ENCODE data around the gene SYP.

SYP gene

DNA sequence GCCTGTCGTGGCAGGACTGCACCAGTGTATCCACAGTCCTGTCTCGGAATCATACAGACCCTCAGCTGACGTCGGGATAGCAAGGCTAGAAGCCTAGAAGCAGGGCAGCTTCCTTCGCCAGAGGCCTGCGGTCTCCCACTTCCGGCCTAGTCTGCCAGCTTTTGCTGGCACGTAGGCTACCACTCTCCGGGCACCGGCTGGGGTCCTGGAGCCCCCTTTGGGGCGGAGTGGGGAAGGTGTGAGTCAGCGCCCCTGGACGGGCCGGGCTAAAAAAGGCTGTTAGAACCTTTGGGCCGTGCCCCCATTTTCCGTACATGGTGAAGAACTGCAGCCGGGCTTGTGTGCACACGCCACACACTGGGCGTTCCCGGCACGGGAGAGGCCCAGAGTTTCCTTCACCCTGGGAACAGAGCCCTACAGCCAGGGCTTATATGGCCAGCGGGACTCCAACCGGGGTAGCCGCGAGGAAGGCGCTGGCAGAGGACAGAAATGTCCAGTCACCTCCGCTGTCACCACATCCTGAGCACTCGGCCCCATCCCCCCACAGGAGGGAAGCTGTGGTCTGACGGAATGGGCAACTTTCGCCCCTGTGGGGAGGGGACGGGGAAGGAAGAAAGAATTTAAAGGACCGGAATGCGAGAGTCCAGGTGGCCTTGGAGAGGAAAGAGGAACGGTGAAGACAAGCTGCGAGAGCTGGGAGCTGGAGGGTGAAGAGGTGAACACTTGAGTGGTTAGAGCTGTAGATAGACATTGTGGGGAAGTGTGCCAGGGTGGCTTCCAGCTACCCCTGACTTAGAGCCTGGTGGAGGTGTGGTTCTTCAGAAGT, 32.9 kb downstream of the SYP start (continued):
- TF ChIP-seq, protein P1, sequence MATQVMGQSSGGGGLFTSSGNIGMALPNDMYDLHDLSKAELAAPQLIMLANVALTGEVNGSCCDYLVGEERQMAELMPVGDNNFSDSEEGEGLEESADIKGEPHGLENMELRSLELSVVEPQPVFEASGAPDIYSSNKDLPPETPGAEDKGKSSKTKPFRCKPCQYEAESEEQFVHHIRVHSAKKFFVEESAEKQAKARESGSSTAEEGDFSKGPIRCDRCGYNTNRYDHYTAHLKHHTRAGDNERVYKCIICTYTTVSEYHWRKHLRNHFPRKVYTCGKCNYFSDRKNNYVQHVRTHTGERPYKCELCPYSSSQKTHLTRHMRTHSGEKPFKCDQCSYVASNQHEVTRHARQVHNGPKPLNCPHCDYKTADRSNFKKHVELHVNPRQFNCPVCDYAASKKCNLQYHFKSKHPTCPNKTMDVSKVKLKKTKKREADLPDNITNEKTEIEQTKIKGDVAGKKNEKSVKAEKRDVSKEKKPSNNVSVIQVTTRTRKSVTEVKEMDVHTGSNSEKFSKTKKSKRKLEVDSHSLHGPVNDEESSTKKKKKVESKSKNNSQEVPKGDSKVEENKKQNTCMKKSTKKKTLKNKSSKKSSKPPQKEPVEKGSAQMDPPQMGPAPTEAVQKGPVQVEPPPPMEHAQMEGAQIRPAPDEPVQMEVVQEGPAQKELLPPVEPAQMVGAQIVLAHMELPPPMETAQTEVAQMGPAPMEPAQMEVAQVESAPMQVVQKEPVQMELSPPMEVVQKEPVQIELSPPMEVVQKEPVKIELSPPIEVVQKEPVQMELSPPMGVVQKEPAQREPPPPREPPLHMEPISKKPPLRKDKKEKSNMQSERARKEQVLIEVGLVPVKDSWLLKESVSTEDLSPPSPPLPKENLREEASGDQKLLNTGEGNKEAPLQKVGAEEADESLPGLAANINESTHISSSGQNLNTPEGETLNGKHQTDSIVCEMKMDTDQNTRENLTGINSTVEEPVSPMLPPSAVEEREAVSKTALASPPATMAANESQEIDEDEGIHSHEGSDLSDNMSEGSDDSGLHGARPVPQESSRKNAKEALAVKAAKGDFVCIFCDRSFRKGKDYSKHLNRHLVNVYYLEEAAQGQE (tag by site-specific recombination; IDR thresholded peaks at IDR 0.05) = no peak
- TF ChIP-seq ZNF302 (tag by site-specific recombination; IDR thresholded peaks at IDR 0.05; ENCODE audit: low read depth) (no peak), GFI1B (tag by site-specific recombination; IDR thresholded peaks at IDR 0.05) (no peak), ZNF654 (tag by site-specific recombination; IDR thresholded peaks at IDR 0.05; ENCODE audit: low read depth) (no peak), ZNF114 (tag by site-specific recombination; IDR thresholded peaks at IDR 0.05) (no peak), SP7 (tag by site-specific recombination; IDR thresholded peaks at IDR 0.05) (no peak), ZNF707 (tag by site-specific recombination; IDR thresholded peaks at IDR 0.05) (no peak), ZNF335 (tag by site-specific recombination; conservative IDR thresholded peaks at IDR 0.05) (peak; percentile 22), WT1 (tag by site-specific recombination; IDR thresholded peaks at IDR 0.05) (no peak), SCRT2 (tag by site-specific recombination; IDR thresholded peaks at IDR 0.05) (no peak), ZNF843 (tag by site-specific recombination; IDR thresholded peaks at IDR 0.05) (no peak), ZNF266 (tag by site-specific recombination; IDR thresholded peaks at IDR 0.05; ENCODE audit: low read depth) (no peak), ZNF214 (tag by site-specific recombination; IDR thresholded peaks at IDR 0.05; ENCODE audit: borderline replicate concordance) (no peak), ZNF16 (tag by site-specific recombination; IDR thresholded peaks at IDR 0.05; ENCODE audit: low read depth) (no peak), ZNF791 (tag by site-specific recombination; IDR thresholded peaks at IDR 0.05) (no peak), KLF16 (tag by site-specific recombination; IDR thresholded peaks at IDR 0.05) (no peak), ZNF239 (tag by site-specific recombination; IDR thresholded peaks at IDR 0.05) (no peak), ZNF211 (tag by site-specific recombination; IDR thresholded peaks at IDR 0.05; ENCODE audit: low read depth) (no peak), PRDM1 (tag by site-specific recombination; IDR thresholded peaks at IDR 0.05) (no peak), ZBTB7A (tag by site-specific recombination; IDR thresholded peaks at IDR 0.05; ENCODE audit: low read depth) (no peak), KLF1 (tag by site-specific recombination; IDR thresholded peaks at IDR 0.05) (peak; percentile 47)
- TF ChIP-seq, protein P2, sequence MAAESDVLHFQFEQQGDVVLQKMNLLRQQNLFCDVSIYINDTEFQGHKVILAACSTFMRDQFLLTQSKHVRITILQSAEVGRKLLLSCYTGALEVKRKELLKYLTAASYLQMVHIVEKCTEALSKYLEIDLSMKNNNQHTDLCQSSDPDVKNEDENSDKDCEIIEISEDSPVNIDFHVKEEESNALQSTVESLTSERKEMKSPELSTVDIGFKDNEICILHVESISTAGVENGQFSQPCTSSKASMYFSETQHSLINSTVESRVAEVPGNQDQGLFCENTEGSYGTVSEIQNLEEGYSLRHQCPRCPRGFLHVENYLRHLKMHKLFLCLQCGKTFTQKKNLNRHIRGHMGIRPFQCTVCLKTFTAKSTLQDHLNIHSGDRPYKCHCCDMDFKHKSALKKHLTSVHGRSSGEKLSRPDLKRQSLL (tag by site-specific recombination; IDR thresholded peaks at IDR 0.05) = no peak
- TF ChIP-seq, protein P3, sequence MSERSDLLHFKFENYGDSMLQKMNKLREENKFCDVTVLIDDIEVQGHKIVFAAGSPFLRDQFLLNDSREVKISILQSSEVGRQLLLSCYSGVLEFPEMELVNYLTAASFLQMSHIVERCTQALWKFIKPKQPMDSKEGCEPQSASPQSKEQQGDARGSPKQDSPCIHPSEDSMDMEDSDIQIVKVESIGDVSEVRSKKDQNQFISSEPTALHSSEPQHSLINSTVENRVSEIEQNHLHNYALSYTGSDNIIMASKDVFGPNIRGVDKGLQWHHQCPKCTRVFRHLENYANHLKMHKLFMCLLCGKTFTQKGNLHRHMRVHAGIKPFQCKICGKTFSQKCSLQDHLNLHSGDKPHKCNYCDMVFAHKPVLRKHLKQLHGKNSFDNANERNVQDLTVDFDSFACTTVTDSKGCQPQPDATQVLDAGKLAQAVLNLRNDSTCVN (tag by site-specific recombination; optimal IDR thresholded peaks at IDR 0.05) = no peak
- TF ChIP-seq, protein P4, sequence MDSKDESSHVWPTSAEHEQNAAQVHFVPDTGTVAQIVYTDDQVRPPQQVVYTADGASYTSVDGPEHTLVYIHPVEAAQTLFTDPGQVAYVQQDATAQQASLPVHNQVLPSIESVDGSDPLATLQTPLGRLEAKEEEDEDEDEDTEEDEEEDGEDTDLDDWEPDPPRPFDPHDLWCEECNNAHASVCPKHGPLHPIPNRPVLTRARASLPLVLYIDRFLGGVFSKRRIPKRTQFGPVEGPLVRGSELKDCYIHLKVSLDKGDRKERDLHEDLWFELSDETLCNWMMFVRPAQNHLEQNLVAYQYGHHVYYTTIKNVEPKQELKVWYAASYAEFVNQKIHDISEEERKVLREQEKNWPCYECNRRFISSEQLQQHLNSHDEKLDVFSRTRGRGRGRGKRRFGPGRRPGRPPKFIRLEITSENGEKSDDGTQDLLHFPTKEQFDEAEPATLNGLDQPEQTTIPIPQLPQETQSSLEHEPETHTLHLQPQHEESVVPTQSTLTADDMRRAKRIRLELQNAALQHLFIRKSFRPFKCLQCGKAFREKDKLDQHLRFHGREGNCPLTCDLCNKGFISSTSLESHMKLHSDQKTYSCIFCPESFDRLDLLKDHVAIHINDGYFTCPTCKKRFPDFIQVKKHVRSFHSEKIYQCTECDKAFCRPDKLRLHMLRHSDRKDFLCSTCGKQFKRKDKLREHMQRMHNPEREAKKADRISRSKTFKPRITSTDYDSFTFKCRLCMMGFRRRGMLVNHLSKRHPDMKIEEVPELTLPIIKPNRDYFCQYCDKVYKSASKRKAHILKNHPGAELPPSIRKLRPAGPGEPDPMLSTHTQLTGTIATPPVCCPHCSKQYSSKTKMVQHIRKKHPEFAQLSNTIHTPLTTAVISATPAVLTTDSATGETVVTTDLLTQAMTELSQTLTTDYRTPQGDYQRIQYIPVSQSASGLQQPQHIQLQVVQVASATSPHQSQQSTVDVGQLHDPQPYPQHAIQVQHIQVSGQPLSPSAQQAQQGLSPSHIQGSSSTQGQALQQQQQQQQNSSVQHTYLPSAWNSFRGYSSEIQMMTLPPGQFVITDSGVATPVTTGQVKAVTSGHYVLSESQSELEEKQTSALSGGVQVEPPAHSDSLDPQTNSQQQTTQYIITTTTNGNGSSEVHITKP (tag by site-specific recombination; IDR thresholded peaks at IDR 0.05) = peak; percentile 92
- TF ChIP-seq, protein P5, sequence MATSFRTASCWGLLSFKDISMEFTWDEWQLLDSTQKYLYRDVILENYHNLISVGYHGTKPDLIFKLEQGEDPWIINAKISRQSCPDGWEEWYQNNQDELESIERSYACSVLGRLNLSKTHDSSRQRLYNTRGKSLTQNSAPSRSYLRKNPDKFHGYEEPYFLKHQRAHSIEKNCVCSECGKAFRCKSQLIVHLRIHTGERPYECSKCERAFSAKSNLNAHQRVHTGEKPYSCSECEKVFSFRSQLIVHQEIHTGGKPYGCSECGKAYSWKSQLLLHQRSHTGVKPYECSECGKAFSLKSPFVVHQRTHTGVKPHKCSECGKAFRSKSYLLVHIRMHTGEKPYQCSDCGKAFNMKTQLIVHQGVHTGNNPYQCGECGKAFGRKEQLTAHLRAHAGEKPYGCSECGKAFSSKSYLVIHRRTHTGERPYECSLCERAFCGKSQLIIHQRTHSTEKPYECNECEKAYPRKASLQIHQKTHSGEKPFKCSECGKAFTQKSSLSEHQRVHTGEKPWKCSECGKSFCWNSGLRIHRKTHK (tag by site-specific recombination; IDR thresholded peaks at IDR 0.05) = no peak
